Measurements from ENCODE around the gene DRG1.

DNA sequence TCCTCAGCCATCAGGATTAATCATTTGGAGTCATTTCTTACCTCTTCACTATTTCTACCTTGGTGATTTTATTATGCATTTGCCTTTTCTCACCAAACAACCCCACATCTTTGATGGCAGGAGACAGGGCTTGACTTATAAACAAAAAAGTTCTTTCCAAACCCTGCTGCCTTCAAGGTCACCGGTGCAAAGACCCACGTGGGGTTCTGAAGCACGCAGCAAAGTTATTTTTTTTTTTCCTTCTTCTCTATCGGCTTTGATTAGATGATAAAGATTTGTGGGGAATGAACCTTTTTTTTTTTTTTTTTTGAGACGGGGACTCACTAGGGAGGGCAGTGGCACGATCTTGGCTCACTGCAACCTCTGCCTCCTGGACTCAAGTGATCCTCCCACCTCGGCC is 44.1 kb downstream of the DRG1 start:
- TF ChIP-seq, protein P1, sequence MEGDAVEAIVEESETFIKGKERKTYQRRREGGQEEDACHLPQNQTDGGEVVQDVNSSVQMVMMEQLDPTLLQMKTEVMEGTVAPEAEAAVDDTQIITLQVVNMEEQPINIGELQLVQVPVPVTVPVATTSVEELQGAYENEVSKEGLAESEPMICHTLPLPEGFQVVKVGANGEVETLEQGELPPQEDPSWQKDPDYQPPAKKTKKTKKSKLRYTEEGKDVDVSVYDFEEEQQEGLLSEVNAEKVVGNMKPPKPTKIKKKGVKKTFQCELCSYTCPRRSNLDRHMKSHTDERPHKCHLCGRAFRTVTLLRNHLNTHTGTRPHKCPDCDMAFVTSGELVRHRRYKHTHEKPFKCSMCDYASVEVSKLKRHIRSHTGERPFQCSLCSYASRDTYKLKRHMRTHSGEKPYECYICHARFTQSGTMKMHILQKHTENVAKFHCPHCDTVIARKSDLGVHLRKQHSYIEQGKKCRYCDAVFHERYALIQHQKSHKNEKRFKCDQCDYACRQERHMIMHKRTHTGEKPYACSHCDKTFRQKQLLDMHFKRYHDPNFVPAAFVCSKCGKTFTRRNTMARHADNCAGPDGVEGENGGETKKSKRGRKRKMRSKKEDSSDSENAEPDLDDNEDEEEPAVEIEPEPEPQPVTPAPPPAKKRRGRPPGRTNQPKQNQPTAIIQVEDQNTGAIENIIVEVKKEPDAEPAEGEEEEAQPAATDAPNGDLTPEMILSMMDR (IDR thresholded peaks at IDR 0.05): no peak
- no peak for TF ChIP-seq POLR2A (IDR thresholded peaks at IDR 0.05)
- TF ChIP-seq EP300 (IDR thresholded peaks at IDR 0.05): no peak
- TF ChIP-seq POLR2AphosphoS5 (IDR thresholded peaks at IDR 0.05): no peak
